Measurements from ENCODE around the gene GSTT4. TPM values are rescaled to one million over a fixed set of nuclear protein-coding genes. Genes with fewer than 3 reads are reported as not detected.

GSTT4 gene
- total RNA-seq, 1 donor from 2014 or later: not detected

DNA sequence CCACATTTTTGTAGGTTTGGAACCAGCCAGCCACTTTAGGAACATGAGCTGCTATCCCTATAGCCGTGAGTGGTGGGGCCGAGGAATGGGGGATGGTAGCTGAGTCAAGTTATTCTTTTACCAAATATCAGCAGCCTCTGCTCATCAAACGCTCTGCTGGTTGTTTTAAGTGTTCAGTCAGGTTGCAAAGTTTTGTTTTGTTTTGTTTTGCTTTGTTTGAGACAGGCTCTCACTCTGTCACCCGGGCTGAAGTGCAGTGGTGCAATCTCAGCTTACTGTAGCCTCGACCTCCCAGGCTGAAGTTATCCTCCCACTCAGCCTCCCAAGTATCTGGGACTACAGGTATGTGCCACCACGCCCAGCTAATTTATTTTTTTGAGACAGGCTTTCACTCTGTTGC lies 20.2 kb upstream of the GSTT4 start:
- peak; percentile 6 for DNase-seq (ENCODE audit: extremely low spot score, unreplicated experiment)
- TF ChIP-seq, protein P1, sequence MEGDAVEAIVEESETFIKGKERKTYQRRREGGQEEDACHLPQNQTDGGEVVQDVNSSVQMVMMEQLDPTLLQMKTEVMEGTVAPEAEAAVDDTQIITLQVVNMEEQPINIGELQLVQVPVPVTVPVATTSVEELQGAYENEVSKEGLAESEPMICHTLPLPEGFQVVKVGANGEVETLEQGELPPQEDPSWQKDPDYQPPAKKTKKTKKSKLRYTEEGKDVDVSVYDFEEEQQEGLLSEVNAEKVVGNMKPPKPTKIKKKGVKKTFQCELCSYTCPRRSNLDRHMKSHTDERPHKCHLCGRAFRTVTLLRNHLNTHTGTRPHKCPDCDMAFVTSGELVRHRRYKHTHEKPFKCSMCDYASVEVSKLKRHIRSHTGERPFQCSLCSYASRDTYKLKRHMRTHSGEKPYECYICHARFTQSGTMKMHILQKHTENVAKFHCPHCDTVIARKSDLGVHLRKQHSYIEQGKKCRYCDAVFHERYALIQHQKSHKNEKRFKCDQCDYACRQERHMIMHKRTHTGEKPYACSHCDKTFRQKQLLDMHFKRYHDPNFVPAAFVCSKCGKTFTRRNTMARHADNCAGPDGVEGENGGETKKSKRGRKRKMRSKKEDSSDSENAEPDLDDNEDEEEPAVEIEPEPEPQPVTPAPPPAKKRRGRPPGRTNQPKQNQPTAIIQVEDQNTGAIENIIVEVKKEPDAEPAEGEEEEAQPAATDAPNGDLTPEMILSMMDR (conservative IDR thresholded peaks at IDR 0.05): no peak
- no peaks in the 10 kb centered on the region for H3K27me3 Mint-ChIP-seq

DNA sequence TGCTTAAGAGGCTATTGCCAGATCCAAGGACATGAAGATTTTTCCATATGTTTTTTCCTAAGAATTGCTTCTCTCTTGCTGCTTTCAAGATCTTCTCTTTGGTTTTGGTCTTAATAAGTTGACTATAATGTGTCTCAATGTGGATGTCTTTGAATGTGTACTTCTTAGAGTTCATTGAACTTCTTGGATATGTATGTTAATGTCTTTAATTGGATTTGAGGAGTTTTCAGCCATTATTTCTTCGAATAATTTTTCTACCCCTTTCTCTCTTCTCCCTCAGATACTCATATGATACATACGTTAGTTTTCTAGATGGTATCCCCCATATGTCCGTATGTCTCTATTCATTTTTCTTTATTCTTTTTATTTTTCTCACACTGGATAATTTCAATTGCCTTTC lies 19.1 kb upstream of the GSTT4 start:
- H3K4me3 Mint-ChIP-seq: no peak overlapping the region
- peaks cover 17% of the 10 kb centered on the region for H3K4me1 Mint-ChIP-seq (ENCODE audit: unreplicated experiment)
- TF ChIP-seq, protein P1 (conservative IDR thresholded peaks at IDR 0.05): no peak
- DNase-seq (ENCODE audit: extremely low spot score, unreplicated experiment): no peak
- H3K9me3 Mint-ChIP-seq: no peaks in the 10 kb centered on the region
- H3K27ac Mint-ChIP-seq: no peak overlapping the region
- H3K36me3 Mint-ChIP-seq: peaks cover 18% of the 10 kb centered on the region
- H3K27me3 Mint-ChIP-seq: no peaks in the 10 kb centered on the region

More for the DNA sequence above, 20.2 kb upstream of the GSTT4 start:
- Mint-ChIP-seq H3K9me3 (no peaks in the 10 kb centered on the region), H3K27ac (no peak overlapping the region), H3K36me3 (peaks cover 17% of the 10 kb centered on the region), H3K4me3 (no peak overlapping the region), H3K4me1 (ENCODE audit: unreplicated experiment) (peaks cover 26% of the 10 kb centered on the region)

DNA sequence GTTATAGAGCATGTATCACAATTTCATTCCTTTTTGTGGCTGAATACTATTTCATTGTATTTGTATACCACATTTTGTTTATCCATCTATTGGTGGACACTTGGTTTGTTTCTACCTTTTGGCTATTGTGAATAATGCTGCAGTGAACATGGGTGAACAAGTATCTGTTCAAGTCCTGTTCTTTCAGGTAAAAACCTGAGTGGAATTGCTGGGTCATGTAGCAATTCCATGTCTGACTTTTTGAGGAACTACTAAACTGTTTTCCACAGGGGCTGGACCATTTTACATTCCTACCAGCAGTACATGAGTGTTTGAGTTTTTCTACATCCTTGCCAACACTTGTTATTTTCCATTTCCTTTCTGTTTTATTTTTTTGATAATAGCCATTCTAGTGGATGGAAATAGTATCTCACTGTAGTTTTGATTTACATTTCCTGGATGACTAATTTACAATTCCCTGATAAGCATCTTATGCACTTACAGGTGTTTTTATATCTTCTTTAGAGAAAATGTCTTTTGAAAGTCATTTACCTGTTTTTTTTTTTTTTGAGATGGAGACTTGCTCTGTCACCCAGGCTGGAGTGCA lies 18.0 kb upstream of the GSTT4 start:
- Mint-ChIP-seq H3K4me1 (ENCODE audit: unreplicated experiment) (peaks cover 13% of the 10 kb centered on the region), H3K27ac (no peak overlapping the region), H3K36me3 (peaks cover 18% of the 10 kb centered on the region), H3K4me3 (no peak overlapping the region), H3K27me3 (no peaks in the 10 kb centered on the region), H3K9me3 (no peaks in the 10 kb centered on the region)
- TF ChIP-seq, protein P1 (conservative IDR thresholded peaks at IDR 0.05): no peak
- DNase-seq (ENCODE audit: extremely low spot score, unreplicated experiment): no peak

DNA sequence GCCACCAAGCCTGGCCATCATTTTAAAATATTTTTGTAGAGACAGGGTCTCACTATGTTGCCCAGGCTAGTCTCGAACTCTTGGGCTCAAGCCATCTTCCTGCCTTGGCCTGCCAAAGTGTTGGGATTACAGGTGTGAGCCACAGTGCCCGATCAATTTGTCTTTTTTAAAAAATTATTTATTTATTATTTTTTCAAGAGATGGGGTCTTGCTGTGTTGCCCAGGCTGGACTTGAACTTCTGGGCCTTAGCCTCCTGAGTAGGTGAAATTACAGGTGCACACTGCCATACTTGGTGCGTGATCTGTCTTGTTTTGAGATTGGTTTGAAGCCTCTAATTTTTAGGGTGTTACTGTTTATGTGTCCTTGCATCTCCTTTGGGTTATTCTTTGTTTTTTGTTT lies 16.1 kb upstream of the GSTT4 start:
- Mint-ChIP-seq H3K9me3 (no peaks in the 10 kb centered on the region), H3K27me3 (no peaks in the 10 kb centered on the region), H3K27ac (no peak overlapping the region), H3K36me3 (peaks cover 22% of the 10 kb centered on the region), H3K4me1 (ENCODE audit: unreplicated experiment) (no peaks in the 10 kb centered on the region), H3K4me3 (no peak overlapping the region)
- DNase-seq (ENCODE audit: extremely low spot score, unreplicated experiment): no peak
- TF ChIP-seq, protein P1 (conservative IDR thresholded peaks at IDR 0.05): no peak

DNA sequence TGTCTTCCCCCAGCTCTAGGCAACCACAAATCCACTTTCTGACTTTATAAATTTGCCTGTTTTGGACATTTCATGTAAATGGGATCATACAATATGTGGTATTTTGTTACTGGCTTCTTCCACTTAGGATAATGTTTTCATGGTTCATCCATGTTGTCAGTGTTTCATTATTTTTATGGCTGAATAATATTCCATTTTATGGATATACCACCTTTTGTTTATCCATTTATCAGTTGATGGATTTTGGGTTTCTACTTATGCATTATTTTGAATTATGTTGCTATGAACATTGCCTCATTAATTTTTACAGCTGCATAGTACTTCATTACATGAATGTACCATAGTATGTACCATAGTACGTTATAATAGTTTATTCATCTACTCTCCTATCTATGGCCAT lies 10.9 kb upstream of the GSTT4 start:
- TF ChIP-seq, protein P1 (conservative IDR thresholded peaks at IDR 0.05): no peak
- no peak for DNase-seq (ENCODE audit: extremely low spot score, unreplicated experiment)
- no peak overlapping the region for H3K27ac Mint-ChIP-seq
- H3K9me3 Mint-ChIP-seq: no peaks in the 10 kb centered on the region
- peaks cover 18% of the 10 kb centered on the region for H3K36me3 Mint-ChIP-seq
- H3K4me1 Mint-ChIP-seq (ENCODE audit: unreplicated experiment): peaks cover 15% of the 10 kb centered on the region
- no peaks in the 10 kb centered on the region for H3K27me3 Mint-ChIP-seq
- no peak overlapping the region for H3K4me3 Mint-ChIP-seq

DNA sequence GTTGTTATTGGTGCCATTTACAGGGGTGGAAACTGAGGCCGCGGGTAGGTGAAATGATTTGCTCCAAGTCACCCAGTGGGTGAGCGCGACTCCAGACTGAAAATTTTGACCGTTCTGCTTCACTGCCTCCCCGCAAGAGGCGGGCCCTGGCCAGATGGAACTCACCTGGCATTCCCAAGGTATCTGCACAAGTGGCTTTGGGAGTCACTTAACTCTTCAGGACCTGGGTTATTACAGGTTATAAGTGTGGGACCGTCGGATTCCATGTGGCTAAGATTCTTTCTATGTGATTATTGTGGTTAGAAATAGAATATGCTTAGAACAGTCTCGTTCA lies 6.4 kb upstream of the GSTT4 start:
- peaks cover 15% of the 10 kb centered on the region for H3K4me1 Mint-ChIP-seq (ENCODE audit: unreplicated experiment)
- H3K27me3 Mint-ChIP-seq: no peaks in the 10 kb centered on the region
- no peak for DNase-seq (ENCODE audit: extremely low spot score, unreplicated experiment)
- H3K27ac Mint-ChIP-seq: peak overlapping the region; percentile 91
- no peaks in the 10 kb centered on the region for H3K9me3 Mint-ChIP-seq
- H3K36me3 Mint-ChIP-seq: peaks cover 10% of the 10 kb centered on the region
- peak overlapping the region; percentile 97 for H3K4me3 Mint-ChIP-seq
- TF ChIP-seq, protein P1 (conservative IDR thresholded peaks at IDR 0.05): no peak
